GM19328 (cell line): ENCODE measurements around the gene CNPPD1.
A peak's percentile ranks its signal among the peaks of the same experiment; 100 is the strongest.

Experiments used
- ATAC-seq: cut with Tn5 transposase; IDR thresholded peaks from one replicate; pipeline ENCODE4 v1.9.1; 2021; ENCODE audit warnings: mild to moderate bottlenecking, moderate library complexity; ENCODE audit not compliant: unreplicated experiment

Gene CNPPD1

GRCh38 chr2:219163156-219163555 lies 13.6 kb downstream of the CNPPD1 start:
- ATAC-seq: no peak

GRCh38 chr2:219161097-219161496 lies 15.6 kb downstream of the CNPPD1 start:
- ATAC-seq: no peak

GRCh38 chr2:219160186-219161017 lies 16.3 kb downstream of the CNPPD1 start, which contains the start of gene NHEJ1:
NHEJ1 (minus strand) TSS chr2:219160815; CDS start chr2:219158362, 2,453 bp downstream.
- peak; percentile 81 for ATAC-seq

- no peak for ATAC-seq
These were observed 16.9 kb downstream of the CNPPD1 start for GRCh38 chr2:219159771-219160185.

GRCh38 chr2:219158586-219158985 lies 18.1 kb downstream of the CNPPD1 start:
- no peak for ATAC-seq

GRCh38 chr2:219158025-219158424 lies 18.7 kb downstream of the CNPPD1 start:
- ATAC-seq: no peak

- no peak for ATAC-seq
These were observed 19.3 kb downstream of the CNPPD1 start for GRCh38 chr2:219157396-219157795.

- ATAC-seq: no peak
These were observed 21.6 kb downstream of the CNPPD1 start for GRCh38 chr2:219155054-219155644.

- ATAC-seq: no peak
These were observed 27.1 kb downstream of the CNPPD1 start for GRCh38 chr2:219149667-219150066.

- no peak for ATAC-seq
These were observed 34.4 kb downstream of the CNPPD1 start for GRCh38 chr2:219142329-219142728.

- ATAC-seq: no peak
These were observed 36.0 kb downstream of the CNPPD1 start for GRCh38 chr2:219140722-219141121.

GRCh38 chr2:219133976-219134375 lies 42.7 kb downstream of the CNPPD1 start:
- ATAC-seq: no peak

GRCh38 chr2:219131744-219132143 lies 45.0 kb downstream of the CNPPD1 start:
- ATAC-seq: no peak

GRCh38 chr2:219131327-219131726 lies 45.4 kb downstream of the CNPPD1 start:
- ATAC-seq: no peak

GRCh38 chr2:219129589-219129988 lies 47.1 kb downstream of the CNPPD1 start:
- no peak for ATAC-seq

- ATAC-seq: no peak
These were observed 48.3 kb downstream of the CNPPD1 start for GRCh38 chr2:219128396-219128795.

- no peak for ATAC-seq
These were observed 49.6 kb downstream of the CNPPD1 start for GRCh38 chr2:219127037-219127635.

- ATAC-seq: no peak
These were observed 50.2 kb downstream of the CNPPD1 start for GRCh38 chr2:219126555-219126954.

- no peak for ATAC-seq
These were observed 50.8 kb downstream of the CNPPD1 start for GRCh38 chr2:219125886-219126270.

GRCh38 chr2:219125225-219125885 lies 51.4 kb downstream of the CNPPD1 start:
- no peak for ATAC-seq

GRCh38 chr2:219124381-219125110 lies 52.2 kb downstream of the CNPPD1 start:
- no peak for ATAC-seq
